Measurements from ENCODE around the gene PDHX.
"Not testable (repeated sequence)": the region's sequence is repeated elsewhere in the genome, so short reads cannot be mapped to it uniquely, and the experiment has no call there.

PDHX gene

DNA sequence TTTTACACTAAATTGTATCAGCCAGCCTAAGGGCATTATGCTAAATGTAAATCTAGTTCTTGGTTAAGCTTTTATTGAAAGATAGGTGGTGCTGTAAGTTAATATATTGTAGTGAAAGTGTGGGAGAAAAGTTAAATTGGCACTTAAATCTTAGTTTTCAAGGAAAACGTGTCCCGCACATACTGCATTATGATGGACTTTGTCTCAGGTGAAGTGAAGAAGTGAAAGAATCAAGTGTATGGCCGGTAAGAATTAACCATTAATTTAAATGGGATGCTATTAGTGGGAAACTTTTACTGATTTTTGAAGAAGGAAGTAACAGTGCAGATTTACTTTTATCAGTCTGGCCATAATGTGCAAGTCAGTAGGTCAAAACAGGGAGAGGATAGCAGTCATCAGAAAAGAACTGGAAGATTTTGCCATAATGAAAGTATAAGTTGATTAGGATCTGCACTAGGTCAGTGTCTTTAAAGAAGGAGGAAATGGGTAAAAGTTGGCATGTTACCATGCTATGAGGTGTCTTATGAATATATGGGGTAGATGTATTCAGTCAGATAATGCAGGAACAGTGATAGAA lies 81.6 kb downstream of the PDHX start:
- no peak for DNase-seq

DNA sequence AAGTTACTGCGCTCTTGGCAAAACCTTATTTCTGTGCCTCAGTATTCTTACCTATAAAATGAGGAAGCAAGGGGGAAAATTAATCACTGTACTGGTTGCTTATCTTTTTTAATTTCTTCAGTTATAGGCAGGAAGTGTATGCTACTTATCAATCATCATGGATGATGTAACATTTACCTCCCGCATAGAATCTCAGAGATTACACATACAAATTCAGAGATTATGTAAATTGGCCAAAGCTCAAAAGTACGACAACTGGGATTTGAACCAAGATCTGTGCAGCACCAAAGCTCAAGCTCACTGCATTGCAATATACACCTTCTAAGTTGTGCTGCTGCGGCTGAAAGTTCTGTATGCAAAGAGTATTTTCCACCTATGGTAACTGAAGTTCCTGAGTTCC lies 83.0 kb downstream of the PDHX start:
- DNase-seq, result no peak

DNA sequence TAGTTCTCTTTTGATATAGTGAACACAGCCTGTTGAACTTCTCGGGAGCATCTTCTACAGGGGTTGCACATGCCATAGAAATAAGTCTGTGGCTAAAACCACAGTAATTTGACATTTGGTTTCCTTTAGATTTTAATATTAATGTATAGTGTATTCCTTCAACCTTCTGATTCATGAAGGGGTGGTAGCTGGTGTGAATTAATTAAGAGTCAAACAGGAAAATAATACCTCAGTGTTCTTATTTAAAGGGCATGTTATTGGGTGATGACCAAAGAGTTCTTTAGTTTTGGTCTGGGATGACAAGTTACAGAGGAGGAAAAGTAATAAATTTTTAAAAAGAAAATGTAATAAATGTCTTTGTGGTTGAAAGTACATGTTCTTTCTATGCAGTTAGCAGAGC lies 86.8 kb downstream of the PDHX start:
- DNase-seq, result no peak

GRCh38 chr11:35003658-35004057 lies 87.2 kb downstream of the PDHX start:
- no peak for DNase-seq

DNA sequence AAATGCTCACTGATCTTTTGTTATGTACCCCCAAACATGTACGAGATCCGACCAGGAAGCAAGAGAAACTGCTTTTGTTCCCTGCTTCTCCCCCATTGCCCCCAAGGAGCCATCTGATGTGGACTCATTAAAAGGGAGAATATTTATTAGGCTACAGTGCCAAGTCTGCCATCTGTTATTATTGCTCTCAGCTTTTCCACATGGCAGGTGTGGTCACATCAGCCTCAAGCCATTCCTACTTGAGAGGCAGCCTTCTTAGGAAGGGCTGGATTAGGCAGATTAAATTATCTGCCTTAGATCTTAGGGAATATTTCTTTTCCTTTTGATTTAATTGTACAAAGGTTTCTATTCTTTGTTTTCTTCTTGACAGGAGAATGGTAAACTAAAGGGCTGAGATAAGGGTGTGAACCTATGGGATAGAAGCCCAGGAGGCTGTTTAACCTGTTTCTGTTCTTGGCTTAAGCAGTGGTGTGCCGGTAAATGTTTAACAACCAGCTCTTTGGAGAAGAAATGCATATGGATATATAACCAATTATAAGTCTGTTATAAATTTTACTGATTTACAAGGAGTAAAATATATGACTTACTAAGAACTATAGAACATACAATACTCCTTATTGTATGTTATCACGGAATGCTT lies 88.8 kb downstream of the PDHX start:
- DNase-seq, result no peak

- DNase-seq, result no peak
These were observed 90.1 kb downstream of the PDHX start for GRCh38 chr11:35006389-35007128.

- no peak for DNase-seq
These were observed 90.9 kb downstream of the PDHX start for GRCh38 chr11:35007277-35007676.

GRCh38 chr11:35009191-35009943 lies 92.9 kb downstream of the PDHX start:
- DNase-seq, result no peak

- no peak for DNase-seq
These were observed 93.5 kb downstream of the PDHX start for GRCh38 chr11:35009944-35010342.

GRCh38 chr11:35010654-35011053 lies 94.2 kb downstream of the PDHX start:
- no peak for DNase-seq

DNA sequence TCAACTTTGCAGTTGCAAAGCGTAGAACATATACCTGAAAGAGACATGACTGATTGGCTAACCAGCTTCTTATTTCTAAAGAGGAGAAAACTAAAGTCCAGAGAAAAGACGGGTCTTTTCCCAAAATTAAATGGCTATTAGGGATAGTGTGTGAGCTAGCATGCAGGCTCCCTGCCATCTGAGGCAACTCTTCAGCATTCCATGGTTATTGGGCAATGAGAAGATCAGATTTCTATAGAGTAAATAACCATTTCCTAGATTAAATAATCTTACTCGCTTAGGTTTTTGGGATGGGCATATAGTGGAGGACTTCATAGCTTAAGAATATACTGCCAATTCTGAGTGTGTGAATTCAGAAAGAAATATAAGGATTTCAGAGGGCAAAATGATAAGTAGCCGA lies 95.0 kb downstream of the PDHX start:
- DNase-seq, result no peak

DNA sequence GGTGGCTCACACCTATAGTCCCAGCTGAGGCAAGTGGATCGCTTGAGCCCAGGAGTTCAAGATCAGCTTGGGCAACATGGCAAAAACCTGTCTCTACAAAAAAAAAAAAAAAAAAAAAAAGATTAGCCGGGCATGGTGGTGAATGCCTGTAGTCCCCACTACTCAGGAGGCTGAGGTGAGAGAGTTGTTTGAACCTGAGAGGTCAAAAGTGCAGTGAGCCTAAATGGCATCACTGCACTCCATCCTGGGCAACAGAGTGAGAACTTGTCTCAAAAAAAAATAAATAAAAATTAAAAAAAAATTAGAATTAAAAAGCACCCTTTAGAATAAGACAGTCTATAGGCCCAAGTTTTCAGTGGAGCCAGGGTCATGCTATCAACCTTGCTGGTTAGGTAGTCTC lies 95.5 kb downstream of the PDHX start:
- no peak for DNase-seq

DNA sequence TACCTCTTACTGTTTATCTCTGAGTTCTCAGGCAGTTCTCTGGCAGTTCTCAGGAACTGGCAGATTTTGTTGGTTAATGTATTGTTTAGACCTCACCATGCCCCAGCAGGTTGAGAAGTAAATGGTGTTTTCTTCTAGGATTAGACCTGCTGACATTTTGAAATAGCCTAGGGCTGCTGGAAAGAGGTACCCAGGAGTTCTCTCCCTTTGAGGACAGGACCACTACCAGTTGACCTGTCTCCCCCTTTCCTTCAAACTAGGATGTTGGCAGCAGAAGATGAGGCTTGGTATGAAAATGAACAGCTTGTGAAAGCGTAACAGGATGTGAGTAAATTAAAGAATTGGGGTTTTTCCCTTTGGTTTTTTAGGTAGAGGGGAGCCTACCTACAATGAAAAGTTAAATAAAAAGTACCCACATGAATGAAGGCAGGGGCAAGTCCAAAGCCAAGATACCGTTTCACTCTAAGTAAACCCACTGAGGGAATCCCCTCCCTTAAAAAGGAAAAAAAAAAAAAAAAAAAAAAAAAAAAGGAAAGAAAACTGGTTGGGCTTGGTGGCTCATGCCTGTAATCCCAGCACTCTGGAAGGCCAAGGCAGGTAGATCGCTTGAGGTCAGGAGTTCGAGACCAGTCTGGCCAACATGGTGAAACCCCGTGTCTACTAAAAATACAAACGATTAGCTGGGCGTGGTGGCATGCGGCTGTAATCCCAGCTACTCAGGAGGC lies 96.2 kb downstream of the PDHX start:
- DNase-seq, result no peak

- no peak for DNase-seq
These were observed 97.3 kb downstream of the PDHX start for GRCh38 chr11:35013514-35014233.

- DNase-seq, result no peak
These were observed 97.9 kb downstream of the PDHX start for GRCh38 chr11:35014346-35014745.

GRCh38 chr11:35015621-35016387 lies 99.4 kb downstream of the PDHX start:
- DNase-seq, result no peak

GRCh38 chr11:35016916-35017315 lies 100.5 kb downstream of the PDHX start:
- no peak for DNase-seq

- no peak for DNase-seq
These were observed 101.3 kb downstream of the PDHX start for GRCh38 chr11:35017528-35018342.

- DNase-seq, result no peak
These were observed 105.2 kb downstream of the PDHX start for GRCh38 chr11:35021589-35021988.

DNA sequence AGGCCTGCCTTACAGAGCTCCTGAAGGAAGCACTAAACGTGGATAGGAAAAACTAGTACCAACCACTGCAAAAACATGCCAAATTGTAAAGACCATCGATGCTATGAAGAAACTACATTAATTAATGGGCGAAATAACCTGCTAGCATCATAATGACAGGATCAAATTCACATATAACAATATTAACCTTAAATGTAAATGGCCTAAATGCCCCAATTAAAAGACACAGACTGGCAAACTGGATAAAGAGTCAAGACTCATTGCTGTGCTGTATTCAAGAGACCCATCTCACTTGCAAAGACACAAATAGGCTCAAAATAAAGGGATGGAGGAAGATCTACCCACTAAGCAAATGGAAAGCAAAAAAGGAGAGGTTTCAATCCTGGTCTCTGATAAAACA lies 107.5 kb downstream of the PDHX start:
- DNase-seq, result not testable (repeated sequence)

GRCh38 chr11:35028007-35028406 lies 111.6 kb downstream of the PDHX start:
- not testable (repeated sequence) for DNase-seq

Measured in GF-D8 (cell line).